Prostate gland (tissue), 2 donors: ENCODE measurements around the gene NOP10. TPM values are rescaled to one million over a fixed set of nuclear protein-coding genes. Genes with fewer than 3 reads are reported as not detected.

Experiments
- DNase-seq: peaks from one replicate; pipeline ENCODE4 v3.0.0-alpha.2; 2019; ENCODE audit warnings: low spot score
- H3K27ac ChIP-seq, 2 donors: fragments of 200-600 bp; sonication (generic); 2 replicates each; pipeline ENCODE4 v1.5.1; 2017 to 2019
- H3K27me3 ChIP-seq: fragments of 200-600 bp; sonication (generic); replicated peaks from 2 replicates; pipeline ENCODE4 v1.5.1; 2019; ENCODE audit not compliant: insufficient read depth
- H3K36me3 ChIP-seq, 2 donors: fragments of 200-600 bp; sonication (generic); 1 replicate in 1 of 2; 2 replicates in 1 of 2; pipeline versions ENCODE4 v1.5.1 to v1.8.1; 2017 to 2019
- H3K4me1 ChIP-seq: fragments of 200-600 bp; sonication (generic); replicated peaks from 2 replicates; pipeline ENCODE4 v1.5.1; 2019
- H3K4me3 ChIP-seq, 2 donors: fragments of 200-600 bp; sonication (generic); 2 replicates each; pipeline ENCODE4 v1.5.1; 2017 to 2019
- H3K9me3 ChIP-seq: fragments of 200-600 bp; sonication (generic); 2 replicates; pipeline ENCODE4 v1.5.1; 2017
- POLR2A ChIP-seq: fragments of 450-650 bp; IDR thresholded peaks from one replicate; pipeline ENCODE4 v1.6.1; 2016; ENCODE audit warnings: antibody characterized with exemption, mild to moderate bottlenecking
- POLR2AphosphoS5 ChIP-seq: sonication (generic); formaldehyde crosslinking; IDR thresholded peaks from one replicate; pipeline ENCODE4 v1.6.1; 2017; ENCODE audit warnings: antibody characterized with exemption
- WGBS: methylation state at CpG from one replicate; pipeline ENCODE4 v1.1.5; 2018; 5-methylcytosine and 5-hydroxymethylcytosine counted together
- intact Hi-C: fragments of 100-400 bp; cut with DNase I; formaldehyde crosslinking; loops from one replicate; pipeline ENCODE4 v1.14.2; 2022
- total RNA-seq, 2 donors: library from RNA; depleted of rRNA; stranded (reverse); fragments of >200 nt; gene quantifications; one replicate each; pipeline ENCODE4 v1.1.0, GENCODE V29; 2016
- TF ChIP-seq, protein P1 (sequence below), 4 experiments: fragments of 200-600 bp in 2 of 4; fragments of 450-650 bp in 2 of 4; sonication (generic) in 2 of 4; IDR thresholded peaks; 1 replicate in 3 of 4; 2 replicates in 1 of 4; pipeline ENCODE4 v1.5.1; 2016 to 2019; ENCODE audit warnings: antibody characterized with exemption in 4 of 4, mild to moderate bottlenecking in 2 of 4, moderate library complexity in 2 of 4

Gene NOP10
- total RNA-seq, 2 donors from 2014 or later: 130 to 141 TPM

DNA sequence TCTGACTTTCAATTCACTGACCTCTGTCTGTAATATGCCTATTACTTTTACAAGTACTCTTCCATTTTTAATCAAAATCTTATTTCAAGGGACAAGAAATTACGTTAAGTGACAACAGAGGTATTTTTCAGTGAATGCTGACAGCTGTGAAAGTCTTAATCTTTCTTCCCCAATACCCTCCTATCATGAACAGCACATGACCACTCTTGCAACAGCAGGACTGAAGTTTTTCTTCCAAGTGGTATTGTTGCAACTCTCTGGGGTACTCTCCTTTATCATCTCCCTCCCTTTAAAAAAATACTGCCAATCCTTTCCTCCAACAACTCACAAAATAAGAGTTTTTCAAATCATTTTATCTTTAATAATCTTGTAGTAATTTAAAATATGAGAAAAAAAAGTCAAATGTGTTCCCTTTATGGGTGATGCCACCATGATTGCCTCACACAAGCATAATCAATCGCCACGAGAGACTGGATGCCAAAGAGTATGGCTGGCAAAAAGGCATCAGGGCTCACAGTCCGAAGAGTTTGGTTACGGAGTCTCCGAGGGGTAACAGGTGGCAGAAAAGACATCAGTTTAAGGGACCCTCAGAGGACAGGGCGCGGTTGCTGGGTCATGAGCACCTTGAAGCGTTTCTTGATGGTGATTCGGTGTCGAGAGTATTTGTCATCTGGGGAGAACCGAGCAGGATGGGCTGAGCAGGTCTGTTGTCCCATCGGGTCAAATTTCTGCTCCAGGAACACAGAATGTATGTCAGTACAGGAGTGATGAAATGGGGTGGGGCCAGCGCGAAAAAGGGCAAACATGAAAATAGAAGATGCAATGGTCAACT lies 1.3 kb downstream of the NOP10 start:
- Histone ChIP-seq H3K27ac (no peak overlapping the region), H3K4me1 (peaks cover 5% of the 10 kb centered on the region), H3K36me3 (no peaks in the 10 kb centered on the region), H3K4me3 (peak overlapping the region in 1 of 2 donors; percentile 58), H3K9me3 (no peaks in the 10 kb centered on the region), H3K27me3 (no peaks in the 10 kb centered on the region)
- intact Hi-C loops: no loop called here
- no peak for TF ChIP-seq POLR2AphosphoS5
- TF ChIP-seq POLR2A: no peak
- TF ChIP-seq, protein P1, sequence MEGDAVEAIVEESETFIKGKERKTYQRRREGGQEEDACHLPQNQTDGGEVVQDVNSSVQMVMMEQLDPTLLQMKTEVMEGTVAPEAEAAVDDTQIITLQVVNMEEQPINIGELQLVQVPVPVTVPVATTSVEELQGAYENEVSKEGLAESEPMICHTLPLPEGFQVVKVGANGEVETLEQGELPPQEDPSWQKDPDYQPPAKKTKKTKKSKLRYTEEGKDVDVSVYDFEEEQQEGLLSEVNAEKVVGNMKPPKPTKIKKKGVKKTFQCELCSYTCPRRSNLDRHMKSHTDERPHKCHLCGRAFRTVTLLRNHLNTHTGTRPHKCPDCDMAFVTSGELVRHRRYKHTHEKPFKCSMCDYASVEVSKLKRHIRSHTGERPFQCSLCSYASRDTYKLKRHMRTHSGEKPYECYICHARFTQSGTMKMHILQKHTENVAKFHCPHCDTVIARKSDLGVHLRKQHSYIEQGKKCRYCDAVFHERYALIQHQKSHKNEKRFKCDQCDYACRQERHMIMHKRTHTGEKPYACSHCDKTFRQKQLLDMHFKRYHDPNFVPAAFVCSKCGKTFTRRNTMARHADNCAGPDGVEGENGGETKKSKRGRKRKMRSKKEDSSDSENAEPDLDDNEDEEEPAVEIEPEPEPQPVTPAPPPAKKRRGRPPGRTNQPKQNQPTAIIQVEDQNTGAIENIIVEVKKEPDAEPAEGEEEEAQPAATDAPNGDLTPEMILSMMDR (IDR thresholded peaks at IDR 0.05): no peak
- WGBS: 93% methylated on average over 15 of the region's 15 CpGs
- no peak for DNase-seq

DNA sequence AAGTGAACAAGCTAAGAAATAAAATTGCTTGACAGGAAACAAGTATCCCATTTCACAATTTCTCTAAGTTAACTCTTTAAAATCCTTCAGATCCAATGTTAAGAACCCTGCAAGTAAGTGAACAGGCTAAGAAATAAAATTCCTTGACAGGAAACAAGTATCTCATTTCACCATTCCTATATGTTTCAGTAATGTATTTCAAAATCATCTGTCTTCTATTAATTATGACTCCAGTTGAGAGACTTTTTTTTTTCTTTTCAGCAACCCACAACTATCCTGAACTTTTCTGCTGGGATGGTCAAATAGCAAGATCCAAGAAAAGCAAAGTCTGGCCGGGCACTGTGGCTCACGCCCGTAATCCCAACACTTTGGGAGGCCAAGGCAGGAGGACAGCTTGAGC lies 3.0 kb downstream of the NOP10 start:
- H3K4me1 ChIP-seq: peaks cover 5% of the 10 kb centered on the region
- intact Hi-C loops: loop anchor here (5.0 kb wide), 1 partner anchor 97 kb away; the partner anchor contains the start of gene GOLGA8A
- H3K27me3 ChIP-seq: no peaks in the 10 kb centered on the region

DNA sequence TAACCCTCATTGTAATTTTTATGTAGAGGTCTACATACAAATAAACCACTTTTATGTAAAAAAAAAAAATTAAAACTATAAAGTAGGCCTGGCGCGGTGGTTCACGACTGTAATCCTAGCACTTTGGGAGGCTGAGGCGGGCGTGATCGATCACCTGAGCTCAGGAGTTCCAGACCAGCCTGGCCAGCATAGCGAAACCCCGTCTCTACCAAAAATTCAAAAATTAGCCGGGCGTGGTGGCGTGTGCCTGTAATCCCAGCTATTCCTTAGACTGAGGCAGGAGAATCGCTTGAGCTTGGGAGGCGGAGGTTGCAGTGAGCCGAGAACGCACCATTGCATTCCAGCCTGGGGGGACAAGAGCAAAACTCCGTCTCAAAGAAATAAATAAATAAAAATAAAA lies 4.6 kb downstream of the NOP10 start:
- whole genome bisulfite sequencing: 74% methylated on average over 16 of the region's 16 CpGs
- TF ChIP-seq POLR2AphosphoS5: no peak
- TF ChIP-seq POLR2A: no peak
- Histone ChIP-seq H3K36me3 (no peaks in the 10 kb centered on the region), H3K4me3 (peak overlapping the region; percentile 75 to 90), H3K9me3 (no peaks in the 10 kb centered on the region), H3K27me3 (no peaks in the 10 kb centered on the region), H3K4me1 (peaks cover 5% of the 10 kb centered on the region), H3K27ac (peak overlapping the region; percentile 79 to 84)
- intact Hi-C loops: loop anchor here (5.0 kb wide), 1 partner anchor 99 kb away; the partner anchor contains the start of gene GOLGA8A
- no peak for DNase-seq

More for the DNA sequence above, 3.0 kb downstream of the NOP10 start:
- 95% methylated on average over 3 of the region's 3 CpGs for WGBS
- no peak for TF ChIP-seq POLR2AphosphoS5
- TF ChIP-seq, protein P1 (IDR thresholded peaks at IDR 0.05): no peak
- TF ChIP-seq POLR2A: no peak
- H3K27ac ChIP-seq: no peak overlapping the region
- no peak overlapping the region for H3K4me3 ChIP-seq
- DNase-seq: no peak
- no peaks in the 10 kb centered on the region for H3K9me3 ChIP-seq
- no peaks in the 10 kb centered on the region for H3K36me3 ChIP-seq

DNA sequence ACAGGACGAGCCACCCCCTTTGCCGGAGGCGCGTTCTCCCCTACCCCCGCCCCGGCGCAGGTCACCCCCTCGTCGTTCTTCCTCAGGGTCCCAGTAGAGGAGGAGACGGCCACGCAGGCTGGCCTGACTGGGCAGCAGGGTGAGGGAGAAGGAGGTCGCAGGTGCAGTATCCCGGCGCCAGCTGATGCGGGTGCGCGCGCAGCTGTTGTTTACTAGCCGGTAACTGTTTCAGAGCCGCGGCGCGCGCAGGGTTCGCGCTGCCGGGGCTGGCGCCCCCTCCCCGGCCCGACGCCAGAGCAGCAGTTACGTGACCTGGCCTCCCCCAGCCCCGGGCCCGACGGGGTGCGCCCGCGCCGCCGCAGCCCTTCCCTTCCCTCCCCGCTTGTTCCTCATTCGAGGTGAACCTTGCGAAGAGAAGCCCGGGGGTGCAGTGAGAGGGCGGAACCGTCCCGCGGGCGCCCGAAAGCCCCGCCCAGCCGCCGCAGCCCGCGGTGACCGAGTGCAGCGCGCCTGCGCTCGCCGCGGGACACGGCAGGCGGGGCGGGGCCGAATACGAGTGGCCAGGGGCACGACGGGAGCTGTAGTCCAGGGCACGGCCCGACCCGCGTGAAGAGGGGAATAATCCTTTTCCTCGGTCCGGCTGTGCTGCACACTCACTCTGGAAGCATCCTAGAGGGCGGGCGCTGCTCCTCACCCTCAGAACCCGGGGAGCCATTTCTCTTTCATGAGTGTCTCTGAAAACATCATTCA lies 5.2 kb downstream of the NOP10 start, which contains the start of gene SLC12A6:
Gene SLC12A6, minus strand, starts transcription at position 225 of the 750 bp plus-strand sequence. CDS start 1,101 bp downstream, outside the sequence.
- Histone ChIP-seq H3K27me3 (no peaks in the 10 kb centered on the region), H3K4me1 (peaks cover 5% of the 10 kb centered on the region), H3K27ac (peak within 1 kb of the TSS; percentile 79 to 84), H3K36me3 (no peaks in the 10 kb centered on the region), H3K9me3 (no peaks in the 10 kb centered on the region), H3K4me3 (peak within 1 kb of the TSS; percentile 75 to 90)
- 2% methylated on average over 56 of the region's 78 CpGs for WGBS
- TF ChIP-seq, protein P1 (IDR thresholded peaks at IDR 0.05): peak in 2 of 4 experiments; percentile 12 to 35
- TF ChIP-seq POLR2A: peak; percentile 78
- TF ChIP-seq POLR2AphosphoS5: peak; percentile 27
- intact Hi-C loops: loop anchor here (5.0 kb wide), 1 partner anchor 100 kb away; the partner anchor contains the start of gene GOLGA8A
- DNase-seq: peak; percentile 82

DNA sequence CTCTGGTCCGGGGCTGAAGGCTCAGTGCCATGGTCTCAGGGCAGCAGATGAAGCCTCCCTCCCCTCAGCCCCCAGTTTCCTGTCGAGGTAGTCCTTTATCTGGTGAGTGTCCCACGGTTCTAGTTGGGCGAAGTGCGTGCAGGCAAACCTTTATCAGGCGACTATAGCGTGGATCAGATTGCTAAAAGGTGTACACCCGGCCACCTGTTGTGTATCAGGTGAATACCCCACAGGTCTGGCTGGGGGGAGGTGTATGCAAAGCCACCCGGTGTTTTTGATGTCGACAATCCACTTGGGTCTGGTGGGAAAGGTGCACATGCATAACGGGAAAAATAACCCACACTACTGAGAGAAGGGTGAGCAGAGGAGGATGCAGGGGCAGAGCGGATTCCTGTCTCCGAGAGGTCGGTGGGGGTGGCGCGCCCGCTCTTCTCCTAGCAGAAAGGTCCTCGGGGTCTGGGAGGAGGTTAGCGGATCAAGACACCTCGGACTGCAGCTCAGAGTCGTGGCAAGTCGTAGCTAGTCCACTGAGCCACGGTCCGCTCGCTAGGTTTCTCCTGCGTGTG lies 5.9 kb downstream of the NOP10 start:
- no peak for TF ChIP-seq POLR2AphosphoS5
- TF ChIP-seq POLR2A: no peak
- TF ChIP-seq, protein P1 (IDR thresholded peaks at IDR 0.05): no peak
- Histone ChIP-seq H3K4me3 (peak overlapping the region; percentile 75 to 90), H3K36me3 (no peaks in the 10 kb centered on the region), H3K4me1 (peaks cover 5% of the 10 kb centered on the region), H3K9me3 (no peaks in the 10 kb centered on the region), H3K27me3 (no peaks in the 10 kb centered on the region), H3K27ac (peak overlapping the region; percentile 79 to 84)
- intact Hi-C loops: loop anchor here (5.0 kb wide), 1 partner anchor 100 kb away; the partner anchor contains the start of gene GOLGA8A
- no peak for DNase-seq
- WGBS: 3% methylated on average over 26 of the region's 26 CpGs
